Cerebellar cortex (tissue), 1 donor: ENCODE data around the gene GOLGA7B.
"Not testable (repeated sequence)": the region's sequence is repeated elsewhere in the genome, so short reads cannot be mapped to it uniquely, and the experiment has no call there.

Experiments used
- DNase-seq: peaks from one replicate; pipeline ENCODE4 v3.0.0-alpha.2; 2015; ENCODE audit warnings: low spot score

GOLGA7B gene

GRCh38 chr10:97831259-97831658 is 18.4 kb upstream of the GOLGA7B start:
- no peak for DNase-seq

- no peak for DNase-seq
Measured at GRCh38 chr10:97836446-97836845, 13.2 kb upstream of the GOLGA7B start.

DNA sequence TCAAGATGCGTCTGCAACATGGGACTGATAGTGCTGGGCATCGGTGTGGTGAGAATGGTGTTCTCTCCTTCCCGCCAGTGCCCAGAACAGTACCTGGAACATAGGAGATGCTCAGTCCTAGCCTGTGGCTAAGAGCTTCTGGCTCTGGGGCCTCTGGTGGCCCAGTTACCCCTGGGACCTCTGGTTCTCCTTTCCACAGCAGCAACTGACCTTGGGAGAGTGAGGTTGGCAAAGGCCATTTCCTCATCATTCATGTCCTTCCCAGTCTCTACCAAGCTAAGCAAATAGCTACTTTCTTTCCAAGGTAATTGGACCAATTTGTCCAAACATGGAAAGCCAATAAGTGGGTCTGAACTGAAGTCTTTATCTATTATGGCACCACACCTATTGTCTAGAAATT is 11.6 kb upstream of the GOLGA7B start:
- DNase-seq: no peak

DNA sequence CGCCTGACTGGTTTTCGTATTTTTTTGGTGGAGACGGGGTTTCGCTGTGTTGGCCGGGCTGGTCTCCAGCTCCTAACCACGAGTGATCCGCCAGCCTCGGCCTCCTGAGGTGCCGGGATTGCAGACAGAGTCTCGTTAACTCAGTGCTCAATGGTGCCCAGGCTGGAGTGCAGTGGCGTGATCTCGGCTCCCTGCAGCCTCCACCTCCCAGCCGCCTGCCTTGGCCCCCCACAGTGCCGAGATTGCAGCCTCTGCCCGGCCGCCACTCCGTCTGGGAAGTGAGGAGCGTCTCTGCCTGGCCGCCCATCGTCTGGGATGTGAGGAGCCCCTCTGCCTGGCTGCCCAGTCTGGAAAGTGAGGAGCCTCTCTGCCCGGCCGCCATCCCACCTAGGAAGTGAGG is 8.5 kb upstream of the GOLGA7B start:
- not testable (repeated sequence) for DNase-seq

DNA sequence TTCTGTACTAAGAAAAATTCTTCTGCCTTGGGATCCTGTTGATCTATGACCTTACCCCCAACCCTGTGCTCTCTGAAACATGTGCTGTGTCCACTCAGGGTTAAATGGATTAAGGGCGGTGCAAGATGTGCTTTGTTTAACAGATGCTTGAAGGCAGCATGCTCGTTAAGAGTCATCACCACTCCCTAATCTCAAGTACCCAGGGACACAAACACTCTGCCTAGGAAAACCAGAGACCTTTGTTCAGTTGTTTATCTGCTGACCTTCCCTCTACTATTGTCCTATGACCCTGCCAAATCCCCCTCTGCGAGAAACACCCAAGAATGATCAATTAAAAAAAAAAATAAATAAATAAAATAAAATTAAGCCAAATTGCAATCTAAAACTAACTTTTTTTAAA is 7.5 kb upstream of the GOLGA7B start:
- not testable (repeated sequence) for DNase-seq

GRCh38 chr10:97842656-97843280 is 6.9 kb upstream of the GOLGA7B start:
- DNase-seq: no peak

- DNase-seq: no peak
Measured at GRCh38 chr10:97843281-97843671, 6.4 kb upstream of the GOLGA7B start.

DNA sequence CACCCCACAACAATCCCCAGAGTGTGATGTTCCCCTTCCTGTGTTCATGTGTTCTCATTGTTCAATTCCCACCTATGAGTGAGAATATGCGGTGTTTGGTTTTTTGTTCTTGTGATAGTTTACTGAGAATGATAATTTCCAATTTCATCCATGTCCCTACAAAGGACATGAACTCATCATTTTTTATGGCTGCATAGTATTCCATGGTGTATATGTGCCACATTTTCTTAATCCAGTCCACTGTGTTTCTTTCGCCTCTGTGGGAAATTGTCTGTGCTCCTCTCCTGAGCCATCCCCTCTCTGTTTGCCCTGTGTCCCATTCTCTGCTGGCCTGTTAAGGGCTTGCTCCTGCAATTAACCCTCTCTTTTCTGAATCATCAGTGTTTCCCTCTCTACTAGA is 5.7 kb upstream of the GOLGA7B start:
- DNase-seq: not testable (repeated sequence)

GRCh38 chr10:97844678-97845077 is 5.0 kb upstream of the GOLGA7B start:
- no peak for DNase-seq

GRCh38 chr10:97849103-97849686 is 448 bp upstream of the GOLGA7B start:
- DNase-seq: peak; percentile 61

DNA sequence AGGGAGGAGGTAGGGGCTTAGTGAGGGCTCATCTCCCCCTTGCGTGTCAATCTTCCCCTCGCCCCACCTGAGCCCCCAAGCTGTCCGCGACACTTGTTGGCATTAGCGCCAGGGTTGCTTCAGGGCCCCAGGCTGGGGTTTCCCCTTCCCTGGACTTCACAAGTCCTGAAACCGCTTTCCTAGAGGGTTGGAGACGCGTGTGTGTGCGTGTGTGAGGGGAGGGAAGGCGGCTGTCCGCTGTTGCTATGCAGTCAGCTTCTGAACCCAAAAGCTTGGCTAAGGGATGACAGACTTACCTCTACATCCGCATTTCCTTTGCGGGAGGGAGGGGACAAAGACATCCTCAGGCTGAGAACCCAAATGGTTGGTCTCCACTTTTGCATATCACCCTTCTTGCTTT is 803 bp downstream of the GOLGA7B start:
- DNase-seq: peak; percentile 70

GRCh38 chr10:97851341-97852001 is 1.8 kb downstream of the GOLGA7B start:
- peak; percentile 71 for DNase-seq

DNA sequence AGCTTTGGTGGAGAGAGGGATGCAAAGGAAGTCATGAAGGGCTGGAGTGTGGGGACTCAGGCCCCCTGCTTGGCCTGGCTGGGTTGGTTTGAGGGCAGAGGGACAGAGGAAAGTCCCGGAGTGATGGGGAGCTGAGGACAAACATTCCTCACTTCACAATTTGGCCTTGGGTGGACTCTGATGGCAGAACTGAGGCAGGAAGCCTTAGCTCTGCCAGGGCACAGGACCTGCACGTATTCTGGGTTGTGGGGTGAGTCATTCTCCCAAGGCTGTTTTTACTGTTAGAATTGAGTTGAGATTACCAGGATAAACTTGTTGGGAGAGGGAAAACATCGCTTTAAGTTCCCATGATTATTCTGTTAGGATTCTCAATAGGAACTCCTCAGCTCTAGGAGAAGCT is 2.6 kb downstream of the GOLGA7B start:
- no peak for DNase-seq

GRCh38 chr10:97852840-97853405 is 3.3 kb downstream of the GOLGA7B start:
- DNase-seq: no peak

- no peak for DNase-seq
Measured at GRCh38 chr10:97854743-97855142, 5.1 kb downstream of the GOLGA7B start.

DNA sequence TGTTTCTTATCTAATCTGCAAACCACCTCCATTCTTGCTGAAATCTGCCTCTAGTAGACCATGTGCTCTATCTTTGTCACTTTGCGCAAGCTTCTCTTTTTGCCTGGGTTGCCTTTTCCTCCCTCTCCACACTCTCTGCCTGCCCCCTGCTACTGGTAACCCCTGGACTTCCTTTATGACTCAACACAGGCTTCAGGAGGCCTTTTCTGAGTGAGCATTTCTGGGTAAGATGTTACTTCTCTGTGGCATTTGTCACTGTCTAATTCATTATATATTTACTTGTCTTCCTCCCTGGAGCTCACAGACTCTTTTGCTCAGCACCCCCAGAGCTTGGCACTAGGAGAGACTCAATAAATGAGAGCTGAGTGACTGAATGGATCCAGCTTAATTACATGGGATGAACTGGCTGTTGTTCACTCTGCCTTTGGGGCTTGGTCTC is 8.4 kb downstream of the GOLGA7B start:
- no peak for DNase-seq

DNA sequence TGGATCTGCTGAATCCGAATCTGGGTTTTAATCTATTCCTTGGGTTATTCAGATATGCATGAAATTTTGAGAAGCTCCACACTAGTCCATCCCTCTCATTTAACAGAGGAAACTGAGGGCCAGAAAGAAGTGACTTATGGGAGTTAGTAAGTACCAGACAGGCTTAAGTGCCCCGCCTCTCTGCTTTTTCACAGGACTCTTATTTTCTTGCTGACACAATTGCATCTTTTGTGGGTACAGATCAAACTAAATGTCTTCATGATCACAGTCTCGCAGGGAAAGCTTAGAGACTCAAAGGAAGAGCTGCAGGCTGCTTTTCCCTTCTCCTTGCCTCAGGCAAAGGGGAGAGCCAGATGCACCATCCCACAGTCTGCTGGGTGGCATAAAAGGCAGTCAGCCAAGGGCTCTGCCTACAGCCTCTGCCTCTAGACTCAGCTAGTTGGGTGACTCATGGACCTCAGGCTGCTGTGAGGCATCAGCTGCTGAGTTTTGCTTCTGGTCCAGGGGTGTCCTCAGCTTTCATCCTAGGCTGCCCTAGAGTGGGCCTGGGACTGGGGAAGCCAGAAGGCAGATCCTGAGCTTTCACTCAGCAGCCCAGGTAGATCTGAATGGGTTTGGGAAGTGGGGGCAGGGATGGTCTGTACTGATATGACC is 11.6 kb downstream of the GOLGA7B start:
- DNase-seq: no peak

- DNase-seq: no peak
Measured at GRCh38 chr10:97861924-97862323, 12.3 kb downstream of the GOLGA7B start.

DNA sequence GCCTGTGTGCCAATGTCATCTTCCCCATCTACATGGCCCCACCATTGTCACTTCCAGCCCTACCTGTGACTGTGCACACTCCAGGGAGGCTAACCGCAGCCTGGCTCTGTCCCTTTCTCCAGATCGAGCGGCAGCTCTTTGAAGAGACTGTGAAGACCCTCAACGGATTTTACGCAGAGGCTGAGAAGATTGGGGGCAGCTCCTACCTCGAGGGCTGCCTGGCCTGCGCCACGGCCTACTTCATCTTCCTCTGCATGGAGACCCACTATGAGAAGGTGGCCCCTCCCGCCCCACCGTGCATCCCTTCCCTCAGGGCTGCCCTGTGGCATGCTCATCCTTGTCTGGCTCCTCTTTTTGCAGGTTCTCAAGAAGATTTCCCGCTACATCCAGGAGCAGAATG is 14.2 kb downstream of the GOLGA7B start:
- no peak for DNase-seq

- no peak for DNase-seq
Measured at GRCh38 chr10:97865488-97865887, 15.8 kb downstream of the GOLGA7B start.

DNA sequence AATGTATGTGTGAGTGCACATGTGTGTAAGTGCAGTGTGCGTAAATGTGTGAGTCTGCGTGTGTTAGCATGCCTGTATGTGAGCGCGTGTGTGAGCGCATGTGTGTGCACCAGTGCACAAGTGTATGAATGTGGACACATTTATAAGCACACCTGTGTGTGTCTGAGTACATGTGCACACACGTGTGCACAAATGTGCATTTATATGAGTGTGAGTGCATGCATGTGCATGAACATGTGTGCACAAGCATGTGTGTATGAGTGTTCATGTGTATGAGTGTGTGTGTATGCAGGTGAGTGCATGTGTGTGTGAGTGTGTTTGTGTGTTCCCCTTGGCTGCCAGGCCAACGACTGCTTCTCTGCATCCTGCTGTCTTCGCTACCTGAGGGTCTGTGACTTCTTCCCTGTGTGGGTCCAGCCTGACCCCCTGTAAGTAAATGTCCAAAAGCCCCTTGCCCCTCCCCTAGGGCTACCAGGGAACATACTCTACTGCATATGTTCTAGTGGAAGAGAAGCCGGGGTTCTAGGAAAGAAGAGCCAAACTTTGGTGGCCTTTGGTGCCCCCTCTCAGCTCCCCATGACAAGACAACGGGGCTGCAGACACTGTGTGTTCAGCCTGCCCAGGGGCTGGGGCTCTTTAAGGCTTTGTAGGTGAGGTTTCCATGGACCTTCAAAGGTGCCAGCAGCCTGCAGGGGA is 17.0 kb downstream of the GOLGA7B start:
- no peak for DNase-seq

DNA sequence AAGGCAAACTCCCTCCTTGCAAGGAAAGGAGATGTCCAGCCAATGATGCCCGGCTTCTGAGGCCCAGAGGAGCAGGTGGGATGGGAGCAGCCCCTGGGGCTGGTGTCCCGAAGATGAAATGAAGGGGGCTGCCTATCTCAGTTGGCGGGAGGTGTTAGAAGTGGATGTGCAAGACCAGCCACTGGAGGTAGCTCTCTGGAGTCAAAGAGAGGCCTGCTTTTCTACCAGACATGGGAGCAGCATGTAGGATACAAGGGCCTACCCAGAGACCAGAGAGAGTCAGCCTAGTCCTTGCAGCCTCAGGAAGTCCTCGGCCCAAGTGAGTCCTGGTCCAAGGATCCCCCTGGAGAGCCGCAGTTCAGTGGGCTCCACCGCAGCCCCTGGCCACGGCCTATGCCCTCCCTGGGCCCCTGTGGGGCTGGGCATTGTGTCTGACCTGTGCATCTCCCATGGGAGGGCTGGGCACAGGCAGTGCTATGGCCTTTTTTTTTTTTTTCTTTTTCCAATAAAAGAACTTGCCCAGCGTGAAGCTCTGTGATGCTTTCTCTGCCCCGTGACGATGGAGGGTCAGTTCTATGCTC is 17.7 kb downstream of the GOLGA7B start:
- no peak for DNase-seq
